Right lobe of liver (tissue), 4 donors: ENCODE results near the gene UVRAG.

Experiments
- POLR2A ChIP-seq: fragments of 450-650 bp; IDR thresholded peaks from one replicate; pipeline ENCODE4 v1.6.1; 2017; ENCODE audit warnings: antibody characterized with exemption, mild to moderate bottlenecking
- TF ChIP-seq, protein P1 (sequence below), 4 donors: fragments of 200-600 bp in 3 of 4; fragments of 450-650 bp in 1 of 4; IDR thresholded peaks; one replicate each; pipeline versions ENCODE4 v1.5.1 to v1.8.0; 2016 to 2022; ENCODE audit warnings: antibody characterized with exemption in 4 of 4, mild to moderate bottlenecking in 2 of 4
- donor health status: DM: no; HTN: no; CAD: no.
- donor health status: DM: no; HTN: no; CAD: no.
- donor health status: DM: no; HTN: yes; CAD: no.

DNA sequence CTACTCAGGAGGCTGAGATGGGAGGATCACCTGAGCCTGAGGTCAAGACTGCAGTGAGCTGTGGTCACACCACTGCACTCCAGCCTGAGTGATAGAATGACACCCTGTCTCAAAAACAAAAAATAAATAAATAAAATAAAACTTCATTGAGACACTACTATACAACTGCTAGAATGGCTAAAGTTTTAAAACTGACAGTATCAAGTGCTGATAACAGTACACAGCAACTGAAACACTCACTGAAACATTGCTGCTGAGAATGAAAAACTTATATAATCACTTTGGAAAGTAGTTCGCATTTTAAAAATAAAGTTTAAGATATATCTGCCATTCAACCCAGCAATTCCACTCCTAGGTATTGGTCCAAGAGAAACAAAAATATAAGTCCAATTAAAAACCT, 290.6 kb downstream of the UVRAG start:
- no peak for TF ChIP-seq POLR2A
- TF ChIP-seq, protein P1, sequence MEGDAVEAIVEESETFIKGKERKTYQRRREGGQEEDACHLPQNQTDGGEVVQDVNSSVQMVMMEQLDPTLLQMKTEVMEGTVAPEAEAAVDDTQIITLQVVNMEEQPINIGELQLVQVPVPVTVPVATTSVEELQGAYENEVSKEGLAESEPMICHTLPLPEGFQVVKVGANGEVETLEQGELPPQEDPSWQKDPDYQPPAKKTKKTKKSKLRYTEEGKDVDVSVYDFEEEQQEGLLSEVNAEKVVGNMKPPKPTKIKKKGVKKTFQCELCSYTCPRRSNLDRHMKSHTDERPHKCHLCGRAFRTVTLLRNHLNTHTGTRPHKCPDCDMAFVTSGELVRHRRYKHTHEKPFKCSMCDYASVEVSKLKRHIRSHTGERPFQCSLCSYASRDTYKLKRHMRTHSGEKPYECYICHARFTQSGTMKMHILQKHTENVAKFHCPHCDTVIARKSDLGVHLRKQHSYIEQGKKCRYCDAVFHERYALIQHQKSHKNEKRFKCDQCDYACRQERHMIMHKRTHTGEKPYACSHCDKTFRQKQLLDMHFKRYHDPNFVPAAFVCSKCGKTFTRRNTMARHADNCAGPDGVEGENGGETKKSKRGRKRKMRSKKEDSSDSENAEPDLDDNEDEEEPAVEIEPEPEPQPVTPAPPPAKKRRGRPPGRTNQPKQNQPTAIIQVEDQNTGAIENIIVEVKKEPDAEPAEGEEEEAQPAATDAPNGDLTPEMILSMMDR (IDR thresholded peaks at IDR 0.05) = no peak
